CD8-positive, alpha-beta memory T cell (primary cell): Measurements from ENCODE around the gene EXTL1. TPM values are rescaled to one million over a fixed set of nuclear protein-coding genes. Genes with fewer than 3 reads are reported as not detected.

Experiments used
- CTCF ChIA-PET: fragments of 350-600 bp; sonication (Branson Sonifier 250); formaldehyde crosslinking; loops from one replicate; lab custom pipeline; 2021; ENCODE audit warnings: antibody characterized with exemption; lab: Charles Lee
- POLR2A ChIA-PET: fragments of 350-600 bp; sonication (Branson Sonifier 250); formaldehyde crosslinking; loops from one replicate; lab custom pipeline; 2021; ENCODE audit warnings: antibody characterized with exemption; lab: Charles Lee
- DNase-seq, 5 donors: peaks; one replicate each; pipeline versions ENCODE4 v3.0.0 to v3.0.0-alpha.2; 2020 to 2022; ENCODE audit warnings: mixed read lengths in 1 of 5
- H3K27ac ChIP-seq: one replicate; pipeline ENCODE4 v1.7.0; 2013; ENCODE audit warnings: low read depth, mild to moderate bottlenecking, low read length, moderate library complexity
- H3K27me3 ChIP-seq: 2 replicates; pipeline ENCODE4 v1.7.0; 2013; ENCODE audit warnings: low read length, mild to moderate bottlenecking; ENCODE audit not compliant: insufficient read depth, poor library complexity, severe bottlenecking
- H3K36me3 ChIP-seq: 2 replicates; pipeline ENCODE4 v1.7.0; 2013; ENCODE audit warnings: mild to moderate bottlenecking, low read length, moderate library complexity; ENCODE audit not compliant: insufficient read depth
- H3K4me1 ChIP-seq: 2 replicates; pipeline ENCODE4 v1.7.0; 2013; ENCODE audit warnings: mild to moderate bottlenecking, low read length, moderate library complexity; ENCODE audit not compliant: insufficient read depth
- H3K4me3 ChIP-seq: 2 replicates; pipeline ENCODE4 v1.7.0; 2013; ENCODE audit warnings: mild to moderate bottlenecking, low read length
- H3K9me3 ChIP-seq: 2 replicates; pipeline ENCODE4 v1.7.0; 2013; ENCODE audit warnings: mild to moderate bottlenecking, low read length
- H3K27ac Mint-ChIP-seq, 8 donors: one replicate each; pipeline ENCODE4 v1.8.0; 2020 to 2021; ENCODE audit warnings: mixed read lengths in 8 of 8, mild to moderate bottlenecking in 6 of 8, inconsistent platforms in 3 of 8, moderate library complexity in 3 of 8
- H3K27me3 Mint-ChIP-seq, 2 donors: one replicate each; pipeline ENCODE4 v1.8.0; 2020 to 2021; ENCODE audit warnings: mixed read lengths in 2 of 2, mild to moderate bottlenecking in 1 of 2, moderate library complexity in 1 of 2
- H3K36me3 Mint-ChIP-seq, 3 donors: one replicate each; pipeline ENCODE4 v1.8.0; 2020 to 2021; ENCODE audit warnings: mixed read lengths in 3 of 3, inconsistent platforms in 1 of 3, mild to moderate bottlenecking in 1 of 3
- H3K4me1 Mint-ChIP-seq, 3 donors: one replicate each; pipeline ENCODE4 v1.8.0; 2020 to 2021; ENCODE audit warnings: mixed read lengths in 3 of 3, inconsistent platforms in 1 of 3, mild to moderate bottlenecking in 1 of 3
- H3K4me3 Mint-ChIP-seq, 7 donors: one replicate each; pipeline ENCODE4 v1.8.0; 2020 to 2021; ENCODE audit warnings: mixed read lengths in 7 of 7, mild to moderate bottlenecking in 6 of 7, moderate library complexity in 4 of 7, inconsistent platforms in 2 of 7
- H3K9me3 Mint-ChIP-seq, 5 donors: one replicate each; pipeline ENCODE4 v1.8.0; 2020 to 2022; ENCODE audit warnings: mixed read lengths in 5 of 5, mild to moderate bottlenecking in 3 of 5, moderate library complexity in 2 of 5, inconsistent platforms in 1 of 5
- polyA plus RNA-seq: library from polyadenylated mRNA; unstranded; fragments of 300-500 nt; fragmentation: Illumina TruSeq; gene quantifications from one replicate; pipeline ENCODE4 v1.2.3, GENCODE V29; 2021
- total RNA-seq, 2 experiments: library from RNA; stranded (reverse); gene quantifications; one replicate each; pipeline ENCODE4 v1.2.3, GENCODE V29; 2021

The EXTL1 gene
- total and polyA plus RNA-seq, 3 experiments from 2014 or later, result not detected

DNA sequence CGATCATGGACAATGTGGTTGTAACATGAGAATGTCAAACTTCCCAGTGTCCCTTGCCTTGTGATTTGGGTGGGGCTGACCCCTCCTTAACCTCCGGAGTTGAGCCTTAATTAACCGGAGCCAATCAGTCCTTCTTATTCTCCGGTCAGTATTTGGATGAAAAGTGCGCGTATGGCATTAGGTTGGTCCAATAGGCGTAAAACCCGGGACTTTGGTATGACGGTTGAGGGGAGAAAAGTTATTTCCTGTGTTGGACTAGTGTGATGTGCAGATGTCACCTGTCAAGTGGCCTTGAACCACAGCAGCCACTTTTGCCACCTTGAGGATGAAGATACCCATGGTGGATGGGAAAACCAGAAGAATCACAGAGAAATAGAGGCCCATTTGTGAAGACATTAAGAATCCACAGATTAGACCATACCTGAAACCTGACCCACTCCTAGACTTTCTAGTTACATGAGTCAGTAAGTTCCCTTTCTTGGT lies 28.8 kb upstream of the EXTL1 start:
- peak overlapping the region; percentile 29 to 91 (median 78) for H3K27ac Mint-ChIP-seq
- Histone ChIP-seq H3K36me3 (no peaks in the 10 kb centered on the region), H3K4me3 (no peak overlapping the region), H3K9me3 (no peaks in the 10 kb centered on the region), H3K27me3 (no peaks in the 10 kb centered on the region), H3K4me1 (peaks cover 65% of the 10 kb centered on the region), H3K27ac (no peak overlapping the region)
- POLR2A ChIA-PET, result no interaction called here
- H3K4me1 Mint-ChIP-seq, result peaks cover 66 to 82% (median 76%) of the 10 kb centered on the region in 3 donors
- no peaks in the 10 kb centered on the region for H3K9me3 Mint-ChIP-seq
- CTCF ChIA-PET, result interaction anchor here (5.8 to 10.0 kb wide), 2 partner anchors 96 to 97 kb away, joined by 48 to 204 read pairs; no protein-coding TSS in a partner anchor
- DNase-seq, result no peak
- peak overlapping the region in 3 of 7 donors; percentile 53 to 61 (median 59) for H3K4me3 Mint-ChIP-seq
- peaks cover 0 to 31% (median 11%) of the 10 kb centered on the region in 3 donors for H3K36me3 Mint-ChIP-seq
- no peaks in the 10 kb centered on the region for H3K27me3 Mint-ChIP-seq

DNA sequence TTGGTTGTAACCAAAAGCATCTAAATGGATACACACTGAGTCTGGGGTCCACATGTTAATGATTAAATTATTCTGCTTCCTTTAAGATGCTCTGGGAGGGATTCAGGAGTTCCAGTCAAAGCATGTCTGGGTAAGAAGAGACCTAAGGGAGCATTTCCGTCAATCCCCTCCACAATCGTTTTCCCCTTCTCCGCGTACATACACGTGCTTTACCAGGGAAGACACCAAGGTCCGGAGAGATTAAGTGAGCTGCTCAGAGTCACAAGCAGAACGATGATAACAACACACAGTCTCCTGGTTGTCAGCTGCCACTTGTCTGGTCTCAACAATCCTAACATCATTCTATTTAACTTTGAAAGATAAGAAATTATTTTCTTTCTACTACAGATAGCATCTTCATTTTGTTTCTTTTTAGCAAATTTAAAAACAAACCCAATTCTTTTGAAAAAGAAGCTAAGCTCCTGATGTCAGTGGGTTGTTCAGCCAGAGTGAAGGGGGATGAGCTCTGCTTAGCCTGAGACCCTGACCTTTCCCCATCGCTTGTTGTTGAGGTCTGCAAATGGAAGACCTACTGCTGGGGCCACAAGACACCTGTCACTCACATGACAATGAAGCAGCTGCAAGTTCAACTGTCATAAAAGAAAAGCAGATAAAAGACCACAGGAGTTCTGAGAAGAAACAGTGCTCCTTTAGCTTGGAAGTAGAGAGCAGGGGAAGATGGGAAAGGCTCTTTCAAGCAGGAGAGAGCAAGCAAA lies 28.2 kb upstream of the EXTL1 start:
- POLR2A ChIA-PET, result interaction anchor here (0.9 kb wide), 1 partner anchor 90 kb away, joined by 3 read pairs; no protein-coding TSS in a partner anchor
- no peaks in the 10 kb centered on the region for H3K27me3 ChIP-seq
- Mint-ChIP-seq H3K27me3 (peaks cover 0 to 3% of the 10 kb centered on the region in 2 donors), H3K27ac (peak overlapping the region; percentile 18 to 91 (median 76)), H3K36me3 (peaks cover 0 to 27% (median 10%) of the 10 kb centered on the region in 3 donors), H3K9me3 (no peaks in the 10 kb centered on the region), H3K4me1 (peaks cover 65 to 80% (median 75%) of the 10 kb centered on the region in 3 donors), H3K4me3 (peak overlapping the region in 4 of 7 donors; percentile 6 to 73 (median 38))
- H3K4me3 ChIP-seq, result no peak overlapping the region
- no peaks in the 10 kb centered on the region for H3K36me3 ChIP-seq
- peaks cover 60% of the 10 kb centered on the region for H3K4me1 ChIP-seq
- no peak overlapping the region for H3K27ac ChIP-seq
- H3K9me3 ChIP-seq, result no peaks in the 10 kb centered on the region
- no peak for DNase-seq
- CTCF ChIA-PET, result interaction anchor here (0.7 to 10.0 kb wide), 2 partner anchors 97 to 137 kb away, joined by 3 to 204 read pairs; no protein-coding TSS in a partner anchor

- Mint-ChIP-seq H3K4me1 (peaks cover 58 to 75% (median 68%) of the 10 kb centered on the region in 3 donors), H3K36me3 (peaks cover 0 to 21% (median 8%) of the 10 kb centered on the region in 3 donors), H3K9me3 (no peaks in the 10 kb centered on the region), H3K27me3 (peaks cover 0 to 3% of the 10 kb centered on the region in 2 donors), H3K27ac (peak overlapping the region in 5 of 8 donors; percentile 7 to 80 (median 70)), H3K4me3 (peak overlapping the region in 1 of 7 donors; percentile 52)
- no peaks in the 10 kb centered on the region for H3K27me3 ChIP-seq
- ChIA-PET POLR2A (interaction anchor here (0.8 kb wide), 1 partner anchor 120 kb away, joined by 3 read pairs; no protein-coding TSS in a partner anchor), CTCF (interaction anchor here (1.1 to 10.0 kb wide), 2 partner anchors 98 to 1730 kb away, joined by 3 to 204 read pairs; no protein-coding TSS in a partner anchor)
- peaks cover 54% of the 10 kb centered on the region for H3K4me1 ChIP-seq
- no peak overlapping the region for H3K27ac ChIP-seq
- H3K36me3 ChIP-seq, result no peaks in the 10 kb centered on the region
- H3K9me3 ChIP-seq, result no peaks in the 10 kb centered on the region
- no peak overlapping the region for H3K4me3 ChIP-seq
- no peak for DNase-seq
These were observed 27.0 kb upstream of the EXTL1 start for GRCh38 chr1:25994402-25995150.

DNA sequence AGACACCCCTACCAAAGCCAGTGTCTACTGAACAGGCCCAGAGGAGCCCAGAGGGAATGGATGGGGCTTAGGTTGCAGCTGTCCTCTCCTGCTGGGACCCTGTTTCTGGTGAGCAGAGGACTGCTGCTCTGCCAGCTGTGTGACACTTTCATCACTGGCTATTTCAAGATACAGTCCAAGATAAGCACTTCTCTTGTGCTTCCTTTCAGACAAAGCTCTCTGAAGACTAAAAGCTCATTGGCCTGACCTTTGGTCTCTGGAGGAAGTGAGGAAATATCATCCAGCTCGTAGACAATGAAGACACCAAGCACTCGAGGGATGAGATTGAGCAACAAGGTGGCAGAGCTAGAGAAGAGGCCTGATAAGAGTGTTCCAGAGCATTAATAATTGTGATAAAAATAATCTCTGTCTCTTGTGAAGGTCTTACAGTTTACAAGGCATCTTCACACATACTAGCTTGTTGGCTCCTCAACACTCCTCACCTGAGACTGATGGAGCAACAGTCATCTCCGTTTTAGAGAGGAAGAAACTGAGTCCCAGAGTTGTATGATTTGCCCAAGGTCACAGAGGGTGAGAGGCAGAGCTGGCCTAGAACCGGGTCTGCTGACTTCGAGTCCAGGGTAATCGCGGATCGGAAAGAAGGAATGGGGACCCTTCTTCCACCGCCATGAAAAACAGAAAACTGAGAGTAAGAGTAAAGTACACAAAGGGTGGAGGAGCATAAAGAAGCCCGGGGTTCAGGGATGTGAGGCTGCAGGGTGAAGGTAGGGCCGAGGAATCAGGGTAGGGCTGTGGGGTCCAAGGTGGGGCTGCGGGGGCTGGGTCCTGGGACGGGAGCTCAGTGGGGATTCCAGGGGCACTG lies 24.4 kb upstream of the EXTL1 start:
- Histone ChIP-seq H3K27ac (peak overlapping the region; percentile 88), H3K9me3 (no peaks in the 10 kb centered on the region), H3K4me3 (peak overlapping the region; percentile 84), H3K4me1 (peaks cover 35% of the 10 kb centered on the region), H3K27me3 (no peaks in the 10 kb centered on the region), H3K36me3 (no peaks in the 10 kb centered on the region)
- POLR2A ChIA-PET, result interaction anchor here (0.6 to 2.4 kb wide), 9 partner anchors 9 to 122 kb away, joined by 3 to 22 read pairs (median 5); partner anchors contain the start of genes PAQR7 and STMN1
- peak in 1 of 5 donors; percentile 11 for DNase-seq
- H3K4me3 Mint-ChIP-seq, result peak overlapping the region; percentile 88 to 96 (median 94)
- peaks cover 0 to 19% (median 8%) of the 10 kb centered on the region in 3 donors for H3K36me3 Mint-ChIP-seq
- CTCF ChIA-PET, result interaction anchor here (0.6 to 10.0 kb wide), 26 partner anchors 8 to 192 kb away, joined by 3 to 204 read pairs (median 4); partner anchors contain the start of genes EXTL1 and PAQR7
- peaks cover 42 to 52% (median 45%) of the 10 kb centered on the region in 3 donors for H3K4me1 Mint-ChIP-seq
- H3K9me3 Mint-ChIP-seq, result no peaks in the 10 kb centered on the region
- peak overlapping the region; percentile 96 to 100 (median 99) for H3K27ac Mint-ChIP-seq
- peaks cover 0 to 3% of the 10 kb centered on the region in 2 donors for H3K27me3 Mint-ChIP-seq

- Mint-ChIP-seq H3K27ac (peak within 1 kb of the TSS; percentile 96 to 100 (median 99)), H3K36me3 (peaks cover 0 to 16% (median 4%) of the 10 kb centered on the region in 3 donors), H3K27me3 (peaks cover 0 to 3% of the 10 kb centered on the region in 2 donors), H3K4me1 (peaks cover 33 to 43% (median 37%) of the 10 kb centered on the region in 3 donors), H3K9me3 (no peaks in the 10 kb centered on the region), H3K4me3 (peak within 1 kb of the TSS; percentile 88 to 96 (median 94))
- Histone ChIP-seq H3K27ac (peak within 1 kb of the TSS; percentile 88), H3K27me3 (no peaks in the 10 kb centered on the region), H3K4me1 (peaks cover 26% of the 10 kb centered on the region), H3K9me3 (no peaks in the 10 kb centered on the region), H3K36me3 (no peaks in the 10 kb centered on the region), H3K4me3 (peak within 1 kb of the TSS; percentile 84)
- DNase-seq, result peak; percentile 94 to 98 (median 96)
- POLR2A ChIA-PET, result interaction anchor here (0.6 to 2.4 kb wide), 9 partner anchors 10 to 123 kb away, joined by 3 to 22 read pairs (median 5); partner anchors contain the start of genes PAQR7 and STMN1
- CTCF ChIA-PET, result interaction anchor here (0.6 to 10.0 kb wide), 24 partner anchors 9 to 193 kb away, joined by 3 to 204 read pairs (median 4); partner anchors contain the start of genes EXTL1 and PAQR7
These were observed 23.5 kb upstream of the EXTL1 start, which contains the start of gene PAFAH2 for GRCh38 chr1:25997828-25998761. Gene PAFAH2, minus strand, starts transcription at chr1:25998063. Its CDS starts 7,247 bp downstream, at chr1:25990816.
